Left lobe of liver (tissue), 2 donors: ENCODE measurements around the gene BLVRA. TPM values are rescaled to one million over a fixed set of nuclear protein-coding genes. Genes with fewer than 3 reads are reported as not detected.
"Not testable (repeated sequence)": the region's sequence is repeated elsewhere in the genome, so short reads cannot be mapped to it uniquely, and the experiment has no call there.

Experiments
- ATAC-seq: fragments of 200-7000 bp; cut with Tn5 transposase; one replicate; pipeline ENCODE4 v1.9.1; 2020; ENCODE audit warnings: mild to moderate bottlenecking, moderate library complexity
- DNase-seq: peaks from one replicate; pipeline ENCODE4 v3.0.0-alpha.2; 2020; ENCODE audit warnings: low spot score
- total RNA-seq: library from RNA; stranded (reverse); gene quantifications from one replicate; pipeline ENCODE4 v1.2.1, GENCODE V29; 2021
- donor health status: DM: no; HTN: no; CAD: no; lungs with moderate emphysema.
- donor health status: DM: no; HTN: yes; CAD: no.

BLVRA gene
- total RNA-seq, 1 donor from 2014 or later: 4.0 TPM

DNA sequence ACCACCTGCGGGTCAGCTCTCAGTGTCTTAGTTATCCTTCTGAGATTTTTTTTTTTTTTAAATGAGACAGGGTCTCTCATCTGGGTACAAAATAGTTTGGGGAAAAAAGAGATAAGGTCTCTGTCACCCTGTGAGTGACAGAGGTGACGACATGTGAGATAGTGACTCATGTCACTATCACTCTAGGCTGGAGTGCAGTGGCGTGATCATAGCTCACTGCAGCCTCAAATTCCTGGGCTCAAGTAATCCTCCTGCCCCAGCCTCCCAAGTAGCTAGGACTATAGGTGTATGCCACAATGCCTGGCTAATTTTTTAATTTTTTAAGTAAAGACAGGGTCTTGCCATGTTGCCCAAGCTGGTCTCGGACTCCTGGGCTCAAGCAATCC lies 10.4 kb downstream of the BLVRA start:
- DNase-seq: no peak
- no peak for ATAC-seq

DNA sequence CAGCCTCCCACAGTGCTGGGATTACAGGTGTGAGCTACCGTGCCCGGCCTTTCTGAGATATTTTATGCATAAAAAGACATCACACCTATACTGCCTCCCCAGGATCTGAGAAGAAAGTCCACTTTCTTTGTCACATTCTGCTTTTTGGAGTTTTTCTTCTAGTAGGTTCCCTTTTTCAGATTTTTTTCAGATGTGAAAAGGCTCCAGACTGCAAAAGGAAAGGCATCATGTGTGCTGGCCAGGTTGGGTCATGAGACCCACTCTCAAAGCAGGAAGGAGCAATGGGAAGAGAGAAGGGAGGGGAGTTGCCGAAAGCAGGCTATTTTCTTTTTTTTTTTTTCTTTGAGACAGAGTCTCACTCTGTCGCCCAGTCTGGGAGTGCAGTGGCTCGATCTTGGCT lies 10.8 kb downstream of the BLVRA start:
- DNase-seq (no peak), ATAC-seq (no peak)

DNA sequence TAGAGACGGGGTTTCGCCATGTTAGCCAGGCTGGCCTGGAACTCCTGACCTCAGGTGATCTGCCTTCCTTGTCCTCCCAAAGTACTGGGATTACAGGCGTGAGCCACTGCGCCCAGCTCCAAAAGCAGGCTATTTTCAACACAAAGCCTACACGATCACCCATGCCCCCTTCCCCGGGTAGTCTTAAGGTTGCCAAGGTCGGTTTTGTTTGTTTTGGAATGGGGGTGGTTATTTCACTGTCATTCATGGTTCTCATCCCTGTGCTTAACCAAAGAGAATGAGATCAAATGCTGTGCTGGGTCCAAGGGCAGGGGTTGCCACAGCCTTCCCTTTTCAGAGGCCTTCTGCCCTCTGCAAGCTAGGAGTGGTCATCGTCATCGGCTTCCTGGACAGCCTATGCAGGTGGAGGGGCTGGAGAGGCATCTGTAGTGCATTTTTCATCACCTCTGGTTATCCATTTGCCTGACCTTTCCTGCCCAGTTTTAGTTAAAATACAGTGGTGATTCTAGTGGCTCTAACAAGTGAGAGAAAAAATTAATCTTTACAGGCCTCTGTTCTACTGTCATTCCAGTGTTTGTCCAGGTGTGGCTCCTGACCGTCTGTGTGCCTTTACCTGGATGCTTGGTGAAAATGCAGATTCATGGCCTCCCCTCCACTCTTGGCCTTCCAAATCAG lies 11.4 kb downstream of the BLVRA start:
- DNase-seq (no peak), ATAC-seq (no peak)

DNA sequence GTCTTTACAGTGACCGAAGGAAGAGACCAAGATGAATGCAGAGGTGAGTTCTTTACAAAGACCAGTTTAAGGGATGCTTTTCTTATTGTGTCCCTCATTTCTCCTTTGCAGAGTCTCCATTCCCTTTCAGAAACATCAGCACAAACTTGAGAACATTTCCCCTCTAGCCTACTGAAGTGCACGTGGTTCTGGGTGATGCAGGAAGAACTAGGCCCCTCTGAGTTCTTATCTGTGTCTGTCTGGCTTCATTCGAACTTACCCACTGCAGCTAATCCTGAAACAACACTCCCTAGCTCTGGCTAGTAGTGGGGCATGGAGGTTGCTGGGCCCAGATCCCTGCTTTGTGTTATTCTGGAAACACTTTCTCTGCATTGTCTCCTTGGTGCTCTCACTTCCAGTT lies 12.6 kb downstream of the BLVRA start:
- DNase-seq: no peak
- no peak for ATAC-seq

DNA sequence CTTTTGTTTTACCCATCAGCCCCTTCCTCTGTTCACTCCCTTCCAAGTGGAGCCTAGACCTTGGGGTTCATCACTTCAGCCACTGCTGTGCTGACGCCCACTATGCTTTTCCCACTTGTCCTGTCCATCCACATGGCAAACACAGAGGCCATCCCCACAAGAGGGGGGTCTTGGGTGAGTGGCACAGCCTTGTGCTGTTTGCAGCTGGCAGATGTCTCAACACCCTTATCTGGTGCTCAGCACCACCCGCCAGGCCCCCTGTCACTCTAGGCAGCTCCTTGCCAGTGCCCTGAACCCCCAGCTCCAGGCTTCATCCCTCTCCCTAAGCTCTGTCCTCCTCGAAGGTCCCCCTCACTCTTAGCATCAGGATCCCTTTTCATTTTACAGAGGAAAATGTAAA lies 13.1 kb downstream of the BLVRA start:
- no peak for ATAC-seq
- DNase-seq: no peak

DNA sequence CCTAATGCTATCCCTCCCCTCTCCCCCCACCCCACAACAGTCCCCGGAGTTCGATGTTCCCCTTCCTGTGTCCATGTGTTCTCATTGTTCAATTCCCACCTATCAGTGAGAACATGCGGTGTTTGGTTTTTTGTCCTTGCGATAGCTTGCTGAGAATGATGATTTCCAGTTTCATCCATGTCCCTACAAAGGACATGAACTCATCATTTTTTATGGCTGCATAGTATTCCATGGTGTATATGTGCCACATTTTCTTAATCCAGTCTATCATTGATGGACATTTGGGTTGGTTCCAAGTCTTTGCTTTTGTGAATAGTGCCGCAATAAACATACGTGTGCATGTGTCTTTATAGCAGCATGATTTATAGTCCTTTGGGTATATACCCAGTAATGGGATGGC lies 14.8 kb downstream of the BLVRA start:
- not testable (repeated sequence) for ATAC-seq, DNase-seq

DNA sequence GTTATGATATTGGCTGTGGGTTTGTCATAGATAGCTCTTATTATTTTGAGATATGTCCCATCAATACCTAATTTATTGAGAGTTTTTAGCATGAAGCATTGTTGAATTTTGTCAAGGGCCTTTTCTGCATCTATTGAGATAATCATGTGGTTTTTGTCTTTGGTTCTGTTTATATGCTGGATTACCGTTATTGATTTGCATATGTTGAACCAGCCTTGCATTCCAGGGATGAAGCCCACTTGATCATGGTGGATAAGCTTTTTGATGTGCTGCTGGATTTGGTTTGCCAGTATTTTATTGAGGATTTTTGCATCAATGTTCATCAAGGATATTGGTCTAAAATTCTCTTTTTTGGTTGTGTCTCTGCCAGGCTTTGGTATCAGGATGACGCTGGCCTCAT lies 16.8 kb downstream of the BLVRA start:
- DNase-seq, ATAC-seq: not testable (repeated sequence)

DNA sequence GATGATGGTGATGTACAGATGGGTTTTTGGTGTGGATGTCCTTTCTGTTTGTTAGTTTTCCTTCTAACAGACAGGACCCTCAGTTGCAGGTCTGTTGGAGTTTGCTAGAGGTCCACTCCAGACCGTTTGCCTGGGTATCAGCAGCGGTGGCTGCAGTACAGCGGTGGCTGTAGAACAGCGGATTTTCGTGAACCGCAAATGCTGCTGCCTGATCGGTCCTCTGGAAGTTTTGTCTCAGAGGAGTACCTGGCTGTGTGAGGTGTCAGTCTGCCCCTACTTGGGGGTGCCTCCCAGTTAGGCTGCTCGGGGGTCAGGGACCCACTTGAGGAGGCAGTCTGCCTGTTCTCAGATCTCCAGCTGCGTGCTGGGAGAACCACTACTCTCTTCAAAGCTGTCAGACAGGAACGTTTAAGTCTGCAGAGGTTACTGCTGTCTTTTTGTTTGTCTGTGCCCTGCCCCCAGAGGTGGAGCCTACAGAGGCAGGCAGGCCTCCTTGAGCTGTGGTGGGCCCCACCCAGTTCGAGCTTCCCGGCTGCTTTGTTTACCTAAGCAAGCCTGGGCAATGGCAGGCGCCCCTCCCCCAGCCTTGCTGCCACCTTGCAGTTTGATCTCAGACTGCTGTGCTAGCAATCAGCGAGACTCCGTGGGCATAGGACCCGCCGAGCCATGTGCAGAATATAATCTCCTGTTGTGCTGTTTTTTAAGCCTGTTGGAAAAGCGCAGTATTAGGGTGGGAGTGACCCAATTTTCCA lies 20.0 kb downstream of the BLVRA start:
- ATAC-seq, DNase-seq: not testable (repeated sequence)

DNA sequence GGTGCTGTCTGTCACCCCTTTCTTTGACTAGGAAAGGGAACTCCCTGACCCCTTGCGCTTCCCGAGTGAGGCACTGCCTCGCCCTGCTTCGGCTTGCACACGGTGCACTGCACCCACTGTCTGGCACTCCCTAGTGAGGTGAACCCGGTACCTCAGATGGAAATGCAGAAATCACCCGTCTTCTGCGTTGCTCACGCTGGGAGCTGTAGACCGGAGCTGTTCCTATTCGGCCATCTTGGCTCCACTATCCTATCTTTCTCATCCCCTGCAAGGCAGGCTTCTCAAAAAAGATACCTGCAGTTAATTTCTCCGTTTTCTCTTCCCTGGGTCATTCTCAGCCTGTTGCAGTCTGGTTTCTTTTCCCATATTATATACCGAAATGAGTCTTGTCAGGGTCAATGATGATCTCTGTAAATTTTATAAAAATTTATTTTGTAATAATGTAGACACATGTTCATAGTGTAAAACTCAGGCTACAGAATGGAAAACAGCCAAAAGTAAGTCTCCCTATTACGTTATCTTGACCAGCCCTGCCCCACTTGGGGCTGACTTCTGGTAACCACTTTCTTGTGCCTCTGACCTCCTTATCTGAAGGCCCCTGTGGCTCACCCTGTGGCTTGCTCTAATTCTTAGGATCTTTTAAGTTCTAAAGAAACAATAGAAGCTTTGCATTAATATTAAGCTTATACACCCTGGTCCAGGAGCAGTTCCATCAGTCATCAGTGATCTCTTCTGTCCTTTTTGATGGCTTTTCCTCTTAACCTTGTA lies 20.7 kb downstream of the BLVRA start:
- DNase-seq: no peak
- no peak for ATAC-seq

DNA sequence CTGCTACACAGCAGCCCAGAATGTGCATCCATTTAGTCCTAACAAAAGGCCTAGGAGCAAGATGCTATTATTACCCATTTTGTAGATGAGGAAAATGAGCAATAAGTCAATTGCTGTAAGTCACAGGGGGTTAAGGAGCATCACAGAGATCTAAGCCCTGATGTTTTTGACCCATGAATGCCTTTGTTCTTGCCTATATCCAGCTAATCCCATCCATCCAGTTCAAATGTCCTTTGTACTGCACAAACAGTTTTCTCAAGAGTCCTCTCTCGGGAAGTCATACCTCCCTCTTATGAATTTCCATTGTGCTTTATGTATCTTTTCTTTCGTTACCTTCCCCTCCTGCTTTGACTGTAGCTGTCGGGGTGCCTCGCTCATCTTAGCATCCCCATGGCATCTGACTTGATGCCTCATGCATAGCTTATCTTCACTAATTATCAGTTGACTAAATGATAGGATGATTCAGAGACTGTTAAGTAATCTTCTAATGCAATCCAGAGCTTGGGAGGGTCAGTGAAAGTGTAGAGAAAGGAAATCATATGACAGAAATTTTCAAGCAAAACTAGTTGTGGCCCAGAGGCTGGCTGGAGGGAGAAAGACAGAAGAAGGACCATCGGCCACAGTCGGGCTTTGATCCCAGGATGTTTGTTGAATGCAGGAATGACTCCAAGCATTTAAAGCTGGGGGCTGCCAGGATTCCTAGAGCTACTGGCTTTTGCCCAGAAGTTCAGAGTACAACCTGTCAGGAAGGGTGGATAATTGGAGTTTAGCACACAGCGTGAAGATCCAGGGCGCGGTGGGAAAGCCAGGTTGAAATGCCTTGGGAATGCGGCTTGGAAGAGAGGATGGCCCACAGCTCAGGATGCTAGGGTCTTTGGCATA lies 23.5 kb downstream of the BLVRA start:
- ATAC-seq: peak; percentile 79
- peak; percentile 47 for DNase-seq

DNA sequence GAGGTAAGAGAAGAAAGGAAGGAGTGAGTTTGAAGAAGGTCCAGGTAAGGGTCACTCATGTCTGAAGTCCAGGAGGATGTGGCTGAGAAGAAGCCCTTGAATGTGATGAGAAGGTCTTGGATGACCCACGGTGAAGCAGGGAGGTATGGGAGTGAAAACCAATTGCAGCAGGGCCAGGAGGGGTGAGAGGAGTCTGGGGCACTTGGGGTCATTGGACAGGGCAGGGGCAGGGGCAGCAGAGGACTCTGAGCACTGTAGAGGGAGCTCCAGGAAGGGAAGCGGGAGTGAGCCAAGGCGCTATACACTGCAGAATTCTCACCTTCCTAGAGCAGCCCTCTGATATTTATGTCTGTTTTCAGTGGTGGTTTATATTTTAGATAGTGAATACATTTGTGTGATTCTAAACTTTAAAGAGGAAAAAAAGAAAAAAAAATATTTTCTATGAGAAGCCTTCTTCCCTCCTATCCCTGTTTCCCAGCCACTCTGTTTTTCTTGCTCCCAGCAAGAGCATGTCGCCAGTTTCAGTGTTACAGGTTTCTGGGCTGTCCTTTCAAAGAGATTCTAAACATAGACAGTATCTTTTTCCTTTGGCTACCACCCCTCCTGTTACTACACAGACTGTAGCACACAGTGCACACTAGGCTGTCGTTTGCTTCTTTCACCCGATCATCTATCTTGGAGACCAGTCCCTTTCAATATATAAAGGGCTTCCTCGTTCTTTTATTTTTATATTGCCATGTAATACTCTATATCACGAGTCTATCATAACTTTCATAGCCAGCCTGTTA lies 24.5 kb downstream of the BLVRA start:
- ATAC-seq (no peak), DNase-seq (no peak)

DNA sequence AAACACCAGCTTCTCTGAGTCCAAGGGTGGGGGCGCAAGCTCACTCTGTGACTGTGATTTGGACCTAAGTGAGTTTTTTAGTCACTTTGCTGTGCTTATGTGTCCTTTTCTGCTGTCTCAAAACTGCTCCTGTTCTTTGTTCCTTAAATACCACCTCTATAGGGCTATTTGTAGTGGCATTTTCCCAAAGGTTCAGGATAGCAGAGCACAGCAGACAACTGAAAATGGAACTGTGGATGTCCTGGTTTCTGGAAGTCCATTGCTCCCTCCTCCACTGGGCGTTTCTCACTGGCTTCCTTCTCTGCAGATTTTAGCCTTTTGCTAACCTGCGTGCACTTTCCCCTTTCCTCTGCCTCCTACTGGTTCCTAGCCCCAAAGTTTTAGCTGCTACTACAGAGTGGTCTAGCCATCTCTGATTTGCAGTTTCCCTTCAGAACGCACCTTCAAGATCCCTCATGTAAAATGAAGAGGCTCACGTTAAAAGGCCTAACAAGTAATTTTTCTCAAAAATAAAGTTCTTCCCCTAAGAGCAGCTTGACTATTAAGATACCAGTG lies 25.6 kb downstream of the BLVRA start:
- ATAC-seq (no peak), DNase-seq (peak; percentile 19)

DNA sequence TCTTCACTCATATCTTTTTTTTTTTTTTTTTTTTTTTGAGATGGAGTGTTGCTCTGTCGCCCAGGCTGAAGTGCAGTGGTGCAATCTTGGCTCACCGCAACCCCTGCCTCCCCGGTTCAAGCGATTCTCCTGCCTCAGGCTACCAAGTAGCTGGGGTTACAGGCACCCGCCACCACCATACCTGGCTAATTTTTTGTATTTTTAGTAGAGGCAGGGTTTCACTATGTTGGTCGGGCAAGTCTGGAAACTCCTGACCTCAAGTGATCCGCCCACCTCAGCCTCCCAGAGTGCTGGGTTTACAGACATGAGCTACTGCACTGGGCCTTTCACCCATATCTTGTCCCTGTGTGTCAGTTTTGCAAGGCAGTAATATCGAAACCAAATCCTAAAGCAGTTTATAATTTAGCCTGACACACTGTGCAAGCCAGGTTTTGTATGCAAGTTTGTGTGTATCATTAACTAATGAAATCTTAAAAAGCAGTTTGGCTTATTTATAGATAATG lies 26.2 kb downstream of the BLVRA start:
- DNase-seq (peak; percentile 22), ATAC-seq (peak; percentile 19)

DNA sequence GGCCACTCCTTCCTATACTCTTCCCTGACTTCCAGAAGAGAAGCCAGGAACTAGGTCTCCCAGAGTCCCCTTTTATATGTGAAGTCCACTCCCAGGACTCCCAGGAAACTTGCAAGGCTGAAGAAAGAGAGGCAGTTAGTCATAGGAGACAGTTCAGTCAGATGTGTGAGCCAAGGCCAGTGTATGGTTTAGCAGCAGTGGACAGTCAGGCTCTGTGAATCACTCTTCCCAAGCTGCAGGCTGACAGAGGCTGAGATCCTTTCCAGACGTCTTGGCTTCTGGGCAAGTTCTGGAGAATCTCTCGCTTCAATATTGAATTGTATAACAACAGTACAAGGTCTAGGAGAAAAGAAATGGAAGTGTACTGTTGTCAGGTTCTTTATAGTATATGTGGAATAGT lies 26.9 kb downstream of the BLVRA start:
- ATAC-seq (peak; percentile 45), DNase-seq (peak; percentile 34)

DNA sequence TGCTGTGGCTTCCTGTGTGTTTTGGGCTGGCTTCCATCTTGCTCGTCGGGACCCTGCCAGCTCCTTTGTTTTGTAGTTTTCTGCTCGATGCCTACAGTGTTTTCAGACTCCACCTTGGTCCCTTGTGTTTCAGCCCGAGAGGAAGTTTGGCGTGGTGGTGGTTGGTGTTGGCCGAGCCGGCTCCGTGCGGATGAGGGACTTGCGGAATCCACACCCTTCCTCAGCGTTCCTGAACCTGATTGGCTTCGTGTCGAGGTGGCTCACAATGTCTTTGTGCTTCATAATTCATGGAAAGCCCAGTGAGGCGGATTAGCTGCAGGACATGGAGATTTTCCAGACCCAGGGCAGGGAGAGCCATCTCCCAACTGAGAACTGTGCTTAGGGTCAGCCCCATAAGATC lies 29.3 kb downstream of the BLVRA start:
- ATAC-seq: no peak

DNA sequence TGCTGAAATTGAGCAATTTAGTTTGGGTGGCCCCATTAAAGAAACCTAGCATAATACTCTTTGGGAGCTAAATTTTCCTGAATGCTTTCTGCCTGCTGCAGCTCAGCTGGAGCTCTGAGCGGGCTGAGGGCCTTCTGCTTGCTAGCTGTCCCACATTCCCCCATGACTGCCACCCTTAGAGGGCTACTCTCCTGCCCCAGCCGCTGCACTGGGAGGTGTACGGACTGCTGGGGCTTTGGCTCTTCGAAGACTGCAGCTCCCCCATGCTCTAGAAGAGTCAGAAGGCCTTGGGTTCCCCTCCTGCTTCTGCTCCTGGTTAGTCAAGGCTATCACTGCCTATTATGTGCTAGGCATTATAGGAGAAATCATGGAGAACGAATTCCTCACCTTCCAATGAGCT lies 31.5 kb downstream of the BLVRA start:
- DNase-seq (no peak), ATAC-seq (no peak)

More for the DNA sequence above, 29.3 kb downstream of the BLVRA start:
- no peak for DNase-seq

DNA sequence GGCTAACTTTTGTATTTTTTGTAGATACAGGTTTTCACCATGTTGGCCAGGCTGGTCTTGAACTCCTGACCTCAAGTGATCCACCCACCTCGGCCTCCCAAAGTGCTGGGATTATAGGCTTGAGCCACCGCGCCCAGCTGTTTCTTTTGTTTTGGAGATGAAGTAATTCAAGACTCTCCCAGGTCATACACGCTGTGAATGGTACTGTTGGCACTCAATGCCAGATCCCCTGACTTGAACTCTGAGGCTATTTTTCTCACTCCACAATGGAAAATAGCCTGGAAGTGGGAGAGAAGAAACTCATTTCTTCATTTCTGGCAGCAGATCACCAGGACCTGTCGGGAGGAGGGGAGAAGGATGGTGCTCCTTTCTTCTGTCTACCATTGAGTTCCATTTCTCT lies 32.4 kb downstream of the BLVRA start:
- ATAC-seq (no peak), DNase-seq (no peak)

DNA sequence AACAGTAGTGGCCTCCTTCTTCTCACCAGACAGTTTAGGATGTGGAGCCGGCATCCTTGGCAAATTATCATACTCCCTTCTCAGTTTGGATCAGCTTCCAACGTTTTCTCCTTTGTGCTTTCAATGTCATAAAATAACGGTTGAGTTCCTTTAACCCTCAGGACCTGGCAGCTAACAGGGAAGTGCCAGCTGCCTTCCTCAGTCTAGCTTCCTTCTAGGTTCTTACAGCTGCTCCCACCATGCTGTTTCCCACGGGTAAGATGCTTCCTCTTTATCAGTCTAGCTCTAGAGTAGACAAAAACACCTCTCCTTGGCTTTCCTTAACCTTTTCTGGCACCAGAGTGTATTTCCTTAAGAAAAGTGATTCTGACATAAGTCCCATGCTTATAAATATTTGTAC lies 33.2 kb downstream of the BLVRA start:
- ATAC-seq: peak; percentile 32

DNA sequence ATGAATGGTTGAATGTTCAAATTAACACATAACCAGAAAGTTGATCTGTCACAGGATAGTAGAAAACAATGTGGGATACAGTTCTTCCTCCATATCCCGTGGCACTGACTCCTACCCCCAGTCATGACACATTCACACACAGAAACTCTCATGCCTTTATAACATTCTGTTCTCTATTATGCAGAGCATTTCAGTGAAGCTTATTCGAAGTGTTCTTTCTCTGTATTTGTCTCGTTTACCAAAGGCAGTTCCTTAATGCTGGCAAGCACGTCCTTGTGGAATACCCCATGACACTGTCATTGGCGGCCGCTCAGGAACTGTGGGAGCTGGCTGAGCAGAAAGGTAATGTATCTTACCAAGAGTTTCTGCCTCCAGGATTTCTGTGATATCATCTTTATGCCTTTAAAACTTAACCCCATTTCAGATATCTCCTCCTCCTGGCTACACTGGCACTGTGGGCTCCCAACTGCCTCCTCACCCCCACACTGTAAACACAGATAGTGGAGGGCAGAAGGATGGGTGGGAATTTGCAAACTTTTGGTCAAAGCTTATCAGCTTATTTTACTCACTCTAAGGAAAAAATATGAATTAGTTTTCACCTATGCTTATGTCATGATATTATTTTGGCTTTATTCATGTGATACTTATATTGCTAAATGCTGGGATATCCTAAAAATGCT lies 34.1 kb downstream of the BLVRA start:
- ATAC-seq: no peak

More for the DNA sequence above, 33.2 kb downstream of the BLVRA start:
- no peak for DNase-seq

More for the DNA sequence above, 34.1 kb downstream of the BLVRA start:
- no peak for DNase-seq
